ENCODE data around the gene CSMD2.

DNA sequence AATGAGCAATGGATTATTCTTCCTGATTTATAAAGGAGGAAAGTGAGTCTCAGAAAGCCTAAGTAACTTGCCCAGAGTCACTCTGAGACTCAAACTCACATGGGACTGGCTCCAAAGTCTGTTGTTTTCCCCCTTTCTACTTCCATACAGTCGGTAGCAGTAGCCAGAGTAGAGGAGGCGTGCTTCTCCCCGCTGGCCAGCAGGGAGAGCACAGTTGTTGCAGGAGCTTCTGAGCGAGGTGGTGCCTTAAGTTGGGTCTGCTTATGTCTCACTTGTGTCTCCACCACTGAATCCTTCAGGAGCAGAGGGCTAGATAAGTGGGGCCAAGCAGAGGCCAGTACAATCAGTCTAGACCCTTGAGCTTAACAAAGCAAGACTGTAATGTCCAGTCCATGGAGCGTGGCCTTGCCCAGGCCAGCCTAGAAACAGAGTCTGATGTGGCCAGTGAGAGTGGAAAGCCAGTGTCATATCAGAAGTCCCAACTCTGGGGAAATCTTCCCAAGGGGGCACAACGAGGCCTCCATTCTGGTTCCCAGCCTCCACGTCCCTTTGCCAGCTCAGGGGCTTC lies 510.7 kb downstream of the CSMD2 start:
- TF ChIP-seq, protein P1, sequence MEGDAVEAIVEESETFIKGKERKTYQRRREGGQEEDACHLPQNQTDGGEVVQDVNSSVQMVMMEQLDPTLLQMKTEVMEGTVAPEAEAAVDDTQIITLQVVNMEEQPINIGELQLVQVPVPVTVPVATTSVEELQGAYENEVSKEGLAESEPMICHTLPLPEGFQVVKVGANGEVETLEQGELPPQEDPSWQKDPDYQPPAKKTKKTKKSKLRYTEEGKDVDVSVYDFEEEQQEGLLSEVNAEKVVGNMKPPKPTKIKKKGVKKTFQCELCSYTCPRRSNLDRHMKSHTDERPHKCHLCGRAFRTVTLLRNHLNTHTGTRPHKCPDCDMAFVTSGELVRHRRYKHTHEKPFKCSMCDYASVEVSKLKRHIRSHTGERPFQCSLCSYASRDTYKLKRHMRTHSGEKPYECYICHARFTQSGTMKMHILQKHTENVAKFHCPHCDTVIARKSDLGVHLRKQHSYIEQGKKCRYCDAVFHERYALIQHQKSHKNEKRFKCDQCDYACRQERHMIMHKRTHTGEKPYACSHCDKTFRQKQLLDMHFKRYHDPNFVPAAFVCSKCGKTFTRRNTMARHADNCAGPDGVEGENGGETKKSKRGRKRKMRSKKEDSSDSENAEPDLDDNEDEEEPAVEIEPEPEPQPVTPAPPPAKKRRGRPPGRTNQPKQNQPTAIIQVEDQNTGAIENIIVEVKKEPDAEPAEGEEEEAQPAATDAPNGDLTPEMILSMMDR (IDR thresholded peaks at IDR 0.05; ENCODE audit: insufficient read depth, low read length, poor library complexity, severe bottlenecking), result no peak
- no peak for TF ChIP-seq EZH2phosphoT487 (conservative IDR thresholded peaks at IDR 0.05; ENCODE audit: low read length)
